ENCODE measurements around the gene CFAP20DC.
A peak's percentile ranks its signal among the peaks of the same experiment; 100 is the strongest.
"Not testable (repeated sequence)": the region's sequence is repeated elsewhere in the genome, so short reads cannot be mapped to it uniquely, and the experiment has no call there.

Gene CFAP20DC

GRCh38 chr3:59049671-59050331 is at the start of gene CFAP20DC:
Gene CFAP20DC (minus strand): TSS chr3:59050025. CDS start chr3:59049631, 394 bp downstream.
- no peak within 1 kb of the TSS for H3K27ac ChIP-seq (ENCODE audit: low read depth, low read length)
- H3K9ac ChIP-seq (ENCODE audit: low read length in 5 of 5): peak within 1 kb of the TSS in 4 of 5 donors; percentile 65 to 72 (median 68)
- no peaks in the 10 kb centered on the region for H3K9me3 ChIP-seq (ENCODE audit: control insufficient read depth in 5 of 5, low read length in 5 of 5)
- no peaks in the 10 kb centered on the region for H3K36me3 ChIP-seq (ENCODE audit: control insufficient read depth in 5 of 5, insufficient read depth in 5 of 5, low read length in 5 of 5)
- peaks cover 3 to 12% (median 8%) of the 10 kb centered on the region in 5 donors for H3K4me1 ChIP-seq (ENCODE audit: control insufficient read depth in 5 of 5, insufficient read depth in 5 of 5, low read length in 5 of 5)
- peak within 1 kb of the TSS; percentile 69 to 83 (median 79) for H3K4me3 ChIP-seq (ENCODE audit: low read depth in 1 of 5, low read length in 5 of 5)
- H3K27me3 ChIP-seq (ENCODE audit: control insufficient read depth in 5 of 5, insufficient read depth in 4 of 5, low read length in 5 of 5): no peaks in the 10 kb centered on the region

GRCh38 chr3:59098516-59098915 is 48.7 kb upstream of the CFAP20DC start:
- not testable (repeated sequence) for H3K9ac ChIP-seq (ENCODE audit: low read length in 5 of 5); H3K9me3 ChIP-seq (ENCODE audit: control insufficient read depth in 5 of 5, low read length in 5 of 5); H3K4me3 ChIP-seq (ENCODE audit: low read depth in 1 of 5, low read length in 5 of 5); H3K27ac ChIP-seq (ENCODE audit: low read depth, low read length); H3K27me3 ChIP-seq (ENCODE audit: control insufficient read depth in 5 of 5, insufficient read depth in 4 of 5, low read length in 5 of 5); H3K4me1 ChIP-seq (ENCODE audit: control insufficient read depth in 5 of 5, insufficient read depth in 5 of 5, low read length in 5 of 5); H3K36me3 ChIP-seq (ENCODE audit: control insufficient read depth in 5 of 5, insufficient read depth in 5 of 5, low read length in 5 of 5)

- H3K27ac ChIP-seq (ENCODE audit: low read depth, low read length): no peak overlapping the region
- no peak overlapping the region for H3K4me3 ChIP-seq (ENCODE audit: low read depth in 1 of 5, low read length in 5 of 5)
- H3K27me3 ChIP-seq (ENCODE audit: control insufficient read depth in 5 of 5, insufficient read depth in 4 of 5, low read length in 5 of 5): no peaks in the 10 kb centered on the region
- H3K9ac ChIP-seq (ENCODE audit: low read length in 5 of 5): no peak overlapping the region
- H3K36me3 ChIP-seq (ENCODE audit: control insufficient read depth in 5 of 5, insufficient read depth in 5 of 5, low read length in 5 of 5): no peaks in the 10 kb centered on the region
- no peaks in the 10 kb centered on the region for H3K4me1 ChIP-seq (ENCODE audit: control insufficient read depth in 5 of 5, insufficient read depth in 5 of 5, low read length in 5 of 5)
- H3K9me3 ChIP-seq (ENCODE audit: control insufficient read depth in 5 of 5, low read length in 5 of 5): peaks cover 0 to 2% (median 0%) of the 10 kb centered on the region in 5 donors
Observed at GRCh38 chr3:59094446-59094845, 44.6 kb upstream of the CFAP20DC start.

GRCh38 chr3:59093521-59093920 is 43.7 kb upstream of the CFAP20DC start:
- Histone ChIP-seq H3K9me3 (ENCODE audit: control insufficient read depth in 5 of 5, low read length in 5 of 5) (peaks cover 0 to 2% (median 0%) of the 10 kb centered on the region in 5 donors), H3K9ac (ENCODE audit: low read length in 5 of 5) (no peak overlapping the region), H3K27me3 (ENCODE audit: control insufficient read depth in 5 of 5, insufficient read depth in 4 of 5, low read length in 5 of 5) (no peaks in the 10 kb centered on the region), H3K4me3 (ENCODE audit: low read depth in 1 of 5, low read length in 5 of 5) (no peak overlapping the region), H3K4me1 (ENCODE audit: control insufficient read depth in 5 of 5, insufficient read depth in 5 of 5, low read length in 5 of 5) (no peaks in the 10 kb centered on the region), H3K36me3 (ENCODE audit: control insufficient read depth in 5 of 5, insufficient read depth in 5 of 5, low read length in 5 of 5) (no peaks in the 10 kb centered on the region), H3K27ac (ENCODE audit: low read depth, low read length) (no peak overlapping the region)

- Histone ChIP-seq H3K4me1 (ENCODE audit: control insufficient read depth in 5 of 5, insufficient read depth in 5 of 5, low read length in 5 of 5) (no peaks in the 10 kb centered on the region), H3K27me3 (ENCODE audit: control insufficient read depth in 5 of 5, insufficient read depth in 4 of 5, low read length in 5 of 5) (no peaks in the 10 kb centered on the region), H3K27ac (ENCODE audit: low read depth, low read length) (no peak overlapping the region), H3K9ac (ENCODE audit: low read length in 5 of 5) (no peak overlapping the region), H3K4me3 (ENCODE audit: low read depth in 1 of 5, low read length in 5 of 5) (no peak overlapping the region), H3K36me3 (ENCODE audit: control insufficient read depth in 5 of 5, insufficient read depth in 5 of 5, low read length in 5 of 5) (no peaks in the 10 kb centered on the region), H3K9me3 (ENCODE audit: control insufficient read depth in 5 of 5, low read length in 5 of 5) (no peaks in the 10 kb centered on the region)
Observed at GRCh38 chr3:59088761-59089160, 38.9 kb upstream of the CFAP20DC start.

GRCh38 chr3:59085976-59086375 is 36.2 kb upstream of the CFAP20DC start:
- Histone ChIP-seq H3K4me1 (ENCODE audit: control insufficient read depth in 5 of 5, insufficient read depth in 5 of 5, low read length in 5 of 5) (no peaks in the 10 kb centered on the region), H3K27ac (ENCODE audit: low read depth, low read length) (no peak overlapping the region), H3K36me3 (ENCODE audit: control insufficient read depth in 5 of 5, insufficient read depth in 5 of 5, low read length in 5 of 5) (no peaks in the 10 kb centered on the region), H3K27me3 (ENCODE audit: control insufficient read depth in 5 of 5, insufficient read depth in 4 of 5, low read length in 5 of 5) (no peaks in the 10 kb centered on the region), H3K9ac (ENCODE audit: low read length in 5 of 5) (no peak overlapping the region), H3K9me3 (ENCODE audit: control insufficient read depth in 5 of 5, low read length in 5 of 5) (no peaks in the 10 kb centered on the region), H3K4me3 (ENCODE audit: low read depth in 1 of 5, low read length in 5 of 5) (no peak overlapping the region)

GRCh38 chr3:59084583-59084982 is 34.8 kb upstream of the CFAP20DC start:
- no peaks in the 10 kb centered on the region for H3K27me3 ChIP-seq (ENCODE audit: control insufficient read depth in 5 of 5, insufficient read depth in 4 of 5, low read length in 5 of 5)
- H3K4me1 ChIP-seq (ENCODE audit: control insufficient read depth in 5 of 5, insufficient read depth in 5 of 5, low read length in 5 of 5): no peaks in the 10 kb centered on the region
- no peak overlapping the region for H3K27ac ChIP-seq (ENCODE audit: low read depth, low read length)
- no peaks in the 10 kb centered on the region for H3K9me3 ChIP-seq (ENCODE audit: control insufficient read depth in 5 of 5, low read length in 5 of 5)
- no peak overlapping the region for H3K4me3 ChIP-seq (ENCODE audit: low read depth in 1 of 5, low read length in 5 of 5)
- no peaks in the 10 kb centered on the region for H3K36me3 ChIP-seq (ENCODE audit: control insufficient read depth in 5 of 5, insufficient read depth in 5 of 5, low read length in 5 of 5)
- no peak overlapping the region for H3K9ac ChIP-seq (ENCODE audit: low read length in 5 of 5)

- no peaks in the 10 kb centered on the region for H3K36me3 ChIP-seq (ENCODE audit: control insufficient read depth in 5 of 5, insufficient read depth in 5 of 5, low read length in 5 of 5)
- no peaks in the 10 kb centered on the region for H3K4me1 ChIP-seq (ENCODE audit: control insufficient read depth in 5 of 5, insufficient read depth in 5 of 5, low read length in 5 of 5)
- no peaks in the 10 kb centered on the region for H3K27me3 ChIP-seq (ENCODE audit: control insufficient read depth in 5 of 5, insufficient read depth in 4 of 5, low read length in 5 of 5)
- no peak overlapping the region for H3K27ac ChIP-seq (ENCODE audit: low read depth, low read length)
- H3K9me3 ChIP-seq (ENCODE audit: control insufficient read depth in 5 of 5, low read length in 5 of 5): no peaks in the 10 kb centered on the region
- H3K4me3 ChIP-seq (ENCODE audit: low read depth in 1 of 5, low read length in 5 of 5): no peak overlapping the region
- H3K9ac ChIP-seq (ENCODE audit: low read length in 5 of 5): no peak overlapping the region
Observed at GRCh38 chr3:59082106-59082505, 32.3 kb upstream of the CFAP20DC start.

- H3K36me3 ChIP-seq (ENCODE audit: control insufficient read depth in 5 of 5, insufficient read depth in 5 of 5, low read length in 5 of 5): no peaks in the 10 kb centered on the region
- no peaks in the 10 kb centered on the region for H3K27me3 ChIP-seq (ENCODE audit: control insufficient read depth in 5 of 5, insufficient read depth in 4 of 5, low read length in 5 of 5)
- no peaks in the 10 kb centered on the region for H3K9me3 ChIP-seq (ENCODE audit: control insufficient read depth in 5 of 5, low read length in 5 of 5)
- no peak overlapping the region for H3K27ac ChIP-seq (ENCODE audit: low read depth, low read length)
- no peak overlapping the region for H3K4me3 ChIP-seq (ENCODE audit: low read depth in 1 of 5, low read length in 5 of 5)
- H3K4me1 ChIP-seq (ENCODE audit: control insufficient read depth in 5 of 5, insufficient read depth in 5 of 5, low read length in 5 of 5): no peaks in the 10 kb centered on the region
- no peak overlapping the region for H3K9ac ChIP-seq (ENCODE audit: low read length in 5 of 5)
Observed at GRCh38 chr3:59081071-59081470, 31.2 kb upstream of the CFAP20DC start.

GRCh38 chr3:59079962-59080361 is 30.1 kb upstream of the CFAP20DC start:
- Histone ChIP-seq H3K4me3 (ENCODE audit: low read depth in 1 of 5, low read length in 5 of 5) (no peak overlapping the region), H3K9ac (ENCODE audit: low read length in 5 of 5) (no peak overlapping the region), H3K36me3 (ENCODE audit: control insufficient read depth in 5 of 5, insufficient read depth in 5 of 5, low read length in 5 of 5) (no peaks in the 10 kb centered on the region), H3K9me3 (ENCODE audit: control insufficient read depth in 5 of 5, low read length in 5 of 5) (no peaks in the 10 kb centered on the region), H3K4me1 (ENCODE audit: control insufficient read depth in 5 of 5, insufficient read depth in 5 of 5, low read length in 5 of 5) (no peaks in the 10 kb centered on the region), H3K27ac (ENCODE audit: low read depth, low read length) (no peak overlapping the region), H3K27me3 (ENCODE audit: control insufficient read depth in 5 of 5, insufficient read depth in 4 of 5, low read length in 5 of 5) (no peaks in the 10 kb centered on the region)

All from subcutaneous abdominal adipose tissue (tissue), 5 donors.